K562 treated with DMSO at 1 percent for 48 hours (cell line): ENCODE measurements around the gene LNX2. TPM values are rescaled to one million over a fixed set of nuclear protein-coding genes. Genes with fewer than 3 reads are reported as not detected.

ENCODE experiments used
- total RNA-seq: library from RNA; unstranded; fragments of 300-600 nt; gene quantifications from 2 replicates; pipeline ENCODE4 v1.2.3, GENCODE V29; 2022; ENCODE audit warnings: low replicate concordance; ENCODE audit errors: extremely low read depth

Gene LNX2
- not detected in 2 replicates for total RNA-seq

DNA sequence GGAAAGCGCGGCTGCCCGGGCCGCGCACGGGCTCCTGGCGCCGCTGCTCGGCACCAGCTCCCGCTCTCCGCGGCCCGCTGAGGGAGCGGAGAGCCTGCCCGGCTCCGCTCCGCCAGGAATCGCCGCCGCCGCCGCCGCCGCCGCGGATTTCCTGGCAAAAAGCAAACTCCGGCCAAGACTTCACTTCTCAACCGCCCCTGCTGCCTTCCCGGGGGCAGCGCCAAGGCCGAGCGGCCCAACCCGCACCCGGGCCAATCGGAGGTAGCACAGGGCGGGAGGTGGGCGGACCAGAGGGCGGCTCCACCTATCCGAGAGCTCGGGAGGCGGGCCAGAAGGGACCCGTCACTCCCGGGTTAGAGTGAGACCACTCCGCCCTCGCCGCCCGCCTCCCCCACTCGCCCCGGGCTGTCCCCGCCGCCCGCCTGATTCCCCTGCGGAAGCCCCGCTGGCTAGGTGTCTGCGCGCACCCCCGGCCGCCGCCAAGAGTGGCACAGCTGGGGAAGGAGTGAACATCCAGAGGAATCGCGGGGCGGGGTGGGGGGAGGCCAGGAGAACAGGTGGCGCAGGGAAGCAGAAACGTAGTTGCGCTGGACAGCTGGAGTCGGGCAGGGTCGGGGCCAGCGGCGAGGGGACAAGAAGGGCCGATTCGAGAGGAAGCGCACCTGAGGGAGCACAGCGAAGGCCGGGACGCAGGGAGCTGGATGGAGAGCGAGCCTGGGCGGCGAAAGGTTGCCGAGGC lies at the start of gene LNX2:
Gene LNX2, minus strand, starts transcription at position 153 of the 739 bp plus-strand sequence. CDS start 38,826 bp downstream, outside the sequence.

DNA sequence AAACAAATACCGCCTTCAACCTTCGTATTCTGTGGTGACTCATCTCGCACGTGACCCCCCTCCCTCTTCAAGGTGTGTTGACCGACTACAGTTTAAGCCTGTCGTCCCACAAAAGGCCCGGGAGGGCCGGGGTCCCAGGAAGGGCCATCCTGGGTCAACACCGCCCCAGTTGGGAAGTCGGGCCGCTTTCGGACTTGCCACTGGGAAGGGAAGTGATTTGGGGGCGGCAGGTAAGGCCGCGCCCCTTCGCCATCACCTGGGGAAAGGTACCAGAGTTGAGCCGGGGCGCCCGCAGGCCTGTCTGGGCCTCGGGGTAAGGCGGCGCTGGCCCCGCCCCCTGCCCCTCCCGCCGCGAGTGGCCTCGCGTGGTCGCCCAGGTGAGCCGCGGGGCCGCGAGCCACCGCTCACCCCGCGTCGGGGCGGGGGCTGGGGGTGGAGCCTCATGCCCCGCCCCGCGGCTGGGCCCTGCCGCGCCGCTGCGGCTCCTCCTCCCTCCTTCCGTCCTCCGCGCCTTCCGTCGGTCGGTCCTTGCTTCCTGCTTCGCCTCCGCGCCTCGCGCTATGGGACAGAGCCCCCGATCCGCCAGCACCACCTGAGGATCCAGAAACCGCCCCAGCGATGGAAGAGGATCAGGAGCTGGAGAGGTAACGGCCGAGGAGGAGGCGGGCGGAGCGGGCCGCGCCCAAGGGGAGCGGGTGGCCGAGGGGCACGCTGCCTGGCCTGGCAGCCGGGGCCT lies 1.2 kb upstream of the LNX2 start, which contains the start of gene POLR1D:
Gene POLR1D, plus strand, starts transcription at position 527 of the 736 bp plus-strand sequence. Its CDS starts 92 bp downstream, at position 619.

Other genes starting within 250 kb of the LNX2 start
- gene GTF3A, start 195.9 kb downstream of the LNX2 start, total RNA-seq: not detected in 2 replicates
- not detected in 2 replicates for gene MTIF3, start 170.0 kb downstream of the LNX2 start, total RNA-seq
- not detected in 2 replicates for gene POLR1D, start 1.4 kb upstream of the LNX2 start, total RNA-seq
- gene GSX1, start 172.0 kb upstream of the LNX2 start, total RNA-seq: not detected in 2 replicates